HEK293 (cell line): ENCODE results near the gene ANO2.

Experiments used
- CTCF ChIA-PET: fragments of 350-600 bp; formaldehyde crosslinking; extraction: SDS; loops from one replicate; lab custom pipeline; 2021; ENCODE audit warnings: antibody characterized with exemption; lab: Yijun Ruan, JAX
- POLR2A ChIA-PET: fragments of 300-600 bp; formaldehyde crosslinking; extraction: SDS; loops from one replicate; lab custom pipeline; 2020; ENCODE audit warnings: antibody characterized with exemption, inconsistent platforms; lab: Yijun Ruan, JAX
- H3K27ac ChIP-seq: fragments of 200-500 bp; sonication (Bioruptor generic); 2 replicates; pipeline ENCODE4 v1.5.1; 2014; ENCODE audit warnings: low read depth, low read length, control low read depth, inconsistent platforms; ENCODE audit errors: extremely low read depth
- H3K36me3 ChIP-seq, 2 experiments: fragments of 200-500 bp in 1 of 2; sonication (Bioruptor generic) in 1 of 2; 1 replicate in 1 of 2; 2 replicates in 1 of 2; pipeline ENCODE4 v1.5.1; 2014 to 2017; ENCODE audit warnings: inconsistent platforms in 2 of 2, low read length in 2 of 2; ENCODE audit not compliant: control insufficient read depth in 2 of 2, insufficient read depth in 1 of 2
- H3K4me1 ChIP-seq: fragments of 200-500 bp; sonication (Bioruptor generic); 2 replicates; pipeline ENCODE4 v1.5.1; 2014; ENCODE audit warnings: mild to moderate bottlenecking, low read length, inconsistent platforms; ENCODE audit not compliant: control insufficient read depth, insufficient read depth
- H3K4me3 ChIP-seq: 2 replicates; pipeline ENCODE4 v1.5.1; 2011; ENCODE audit warnings: low read depth, mild to moderate bottlenecking, control low read depth, low read length, moderate library complexity
- H3K9me3 ChIP-seq: fragments of 200-500 bp; sonication (Bioruptor generic); 2 replicates; pipeline ENCODE4 v1.5.1; 2014; ENCODE audit warnings: low read depth, low read length, inconsistent platforms; ENCODE audit not compliant: control insufficient read depth, insufficient read depth
- BCL11A ChIP-seq: fragments of 450-650 bp; formaldehyde crosslinking; IDR thresholded peaks from 2 replicates; pipeline ENCODE4 v1.5.1; 2016; ENCODE audit warnings: low read depth, missing biosample characterization, missing genetic modification characterization
- CTCF ChIP-seq: fragments of 450-650 bp; formaldehyde crosslinking; IDR thresholded peaks from 2 replicates; pipeline ENCODE4 v1.5.1; 2016; ENCODE audit warnings: missing biosample characterization, missing genetic modification characterization
- FEZF1 ChIP-seq: fragments of 450-650 bp; formaldehyde crosslinking; IDR thresholded peaks from 2 replicates; pipeline ENCODE4 v1.5.1; 2016; ENCODE audit warnings: missing biosample characterization, missing genetic modification characterization
- HOXC10 ChIP-seq: sonication (generic); formaldehyde crosslinking; IDR thresholded peaks from 2 replicates; pipeline ENCODE4 v1.8.1; 2023; ENCODE audit warnings: mild to moderate bottlenecking, missing genetic modification reagents
- KLF7 ChIP-seq: fragments of 450-650 bp; formaldehyde crosslinking; IDR thresholded peaks from 2 replicates; pipeline ENCODE4 v1.5.1; 2016; ENCODE audit warnings: missing biosample characterization, missing genetic modification characterization, borderline replicate concordance
- SETDB1 ChIP-seq: IDR thresholded peaks from one replicate; pipeline ENCODE4 v1.6.1; 2017; ENCODE audit warnings: mild to moderate bottlenecking, low read length, moderate library complexity, mixed read lengths; ENCODE audit not compliant: insufficient read length
- WT1 ChIP-seq: fragments of 450-650 bp; formaldehyde crosslinking; IDR thresholded peaks from 2 replicates; pipeline ENCODE4 v1.5.1; 2016; ENCODE audit warnings: missing biosample characterization, missing genetic modification characterization
- ZBTB21 ChIP-seq: fragments of 450-650 bp; formaldehyde crosslinking; IDR thresholded peaks from 2 replicates; pipeline ENCODE4 v1.5.1; 2017; ENCODE audit warnings: missing biosample characterization, missing genetic modification characterization
- ZFHX2 ChIP-seq: fragments of 450-650 bp; formaldehyde crosslinking; conservative IDR thresholded peaks from 2 replicates; pipeline ENCODE4 v1.5.1; 2016; ENCODE audit warnings: missing biosample characterization, missing genetic modification characterization
- ZNF133 ChIP-seq: fragments of 450-650 bp; formaldehyde crosslinking; IDR thresholded peaks from 2 replicates; pipeline ENCODE4 v1.5.1; 2016; ENCODE audit warnings: missing biosample characterization, missing genetic modification characterization
- ZNF175 ChIP-seq: fragments of 450-650 bp; formaldehyde crosslinking; IDR thresholded peaks from 2 replicates; pipeline ENCODE4 v1.5.1; 2016; ENCODE audit warnings: missing biosample characterization, missing genetic modification characterization
- ZNF311 ChIP-seq: fragments of 450-650 bp; formaldehyde crosslinking; IDR thresholded peaks from 2 replicates; pipeline ENCODE4 v1.5.1; 2017; ENCODE audit warnings: missing biosample characterization, missing genetic modification characterization, borderline replicate concordance
- ZNF335 ChIP-seq: fragments of 450-650 bp; formaldehyde crosslinking; conservative IDR thresholded peaks from 2 replicates; pipeline ENCODE4 v1.5.1; 2016; ENCODE audit warnings: missing biosample characterization, missing genetic modification characterization
- ZNF433 ChIP-seq: fragments of 450-650 bp; formaldehyde crosslinking; IDR thresholded peaks from 2 replicates; pipeline ENCODE4 v1.5.1; 2016; ENCODE audit warnings: missing biosample characterization, missing genetic modification characterization, low read depth
- ZNF48 ChIP-seq: fragments of 450-650 bp; formaldehyde crosslinking; IDR thresholded peaks from 2 replicates; pipeline ENCODE4 v1.5.1; 2016; ENCODE audit warnings: missing biosample characterization, missing genetic modification characterization
- ZNF501 ChIP-seq: fragments of 450-650 bp; formaldehyde crosslinking; IDR thresholded peaks from 2 replicates; pipeline ENCODE4 v1.5.1; 2016; ENCODE audit warnings: missing biosample characterization, missing genetic modification characterization
- ZNF548 ChIP-seq: fragments of 450-650 bp; formaldehyde crosslinking; IDR thresholded peaks from 2 replicates; pipeline ENCODE4 v1.5.1; 2016; ENCODE audit warnings: missing biosample characterization, missing genetic modification characterization
- ZNF600 ChIP-seq: fragments of 450-650 bp; formaldehyde crosslinking; IDR thresholded peaks from 2 replicates; pipeline ENCODE4 v1.5.1; 2016; ENCODE audit warnings: missing biosample characterization, missing genetic modification characterization
- ZSCAN16 ChIP-seq: fragments of 450-650 bp; formaldehyde crosslinking; IDR thresholded peaks from 2 replicates; pipeline ENCODE4 v1.5.1; 2016; ENCODE audit warnings: missing biosample characterization, missing genetic modification characterization
- TF ChIP-seq, protein P1 (sequence below): fragments of 450-650 bp; formaldehyde crosslinking; IDR thresholded peaks from 2 replicates; pipeline ENCODE4 v1.5.1; 2016; ENCODE audit warnings: missing biosample characterization, missing genetic modification characterization

The ANO2 gene

GRCh38 chr12:5577741-5578140 lies 367.3 kb downstream of the ANO2 start:
- Histone ChIP-seq H3K27ac (no peak overlapping the region), H3K36me3 (no peaks in the 10 kb centered on the region), H3K4me3 (no peak overlapping the region), H3K9me3 (no peaks in the 10 kb centered on the region)
- CTCF ChIA-PET: interaction anchor here (0.6 kb wide), 1 partner anchor 33 kb away, joined by 3 read pairs; no protein-coding TSS in a partner anchor
- no peak for TF ChIP-seq ZNF335 (tag by site-specific recombination)
- no peak for TF ChIP-seq BCL11A (tag by site-specific recombination)
- TF ChIP-seq ZNF48: no peak
- no peak for TF ChIP-seq ZFHX2 (tag by site-specific recombination)
- TF ChIP-seq ZNF501 (tag by site-specific recombination): no peak
- TF ChIP-seq, all 188 proteins: peak for 0
- POLR2A ChIA-PET: no interaction called here
- no peaks in the 10 kb centered on the region for H3K4me1 ChIP-seq

DNA sequence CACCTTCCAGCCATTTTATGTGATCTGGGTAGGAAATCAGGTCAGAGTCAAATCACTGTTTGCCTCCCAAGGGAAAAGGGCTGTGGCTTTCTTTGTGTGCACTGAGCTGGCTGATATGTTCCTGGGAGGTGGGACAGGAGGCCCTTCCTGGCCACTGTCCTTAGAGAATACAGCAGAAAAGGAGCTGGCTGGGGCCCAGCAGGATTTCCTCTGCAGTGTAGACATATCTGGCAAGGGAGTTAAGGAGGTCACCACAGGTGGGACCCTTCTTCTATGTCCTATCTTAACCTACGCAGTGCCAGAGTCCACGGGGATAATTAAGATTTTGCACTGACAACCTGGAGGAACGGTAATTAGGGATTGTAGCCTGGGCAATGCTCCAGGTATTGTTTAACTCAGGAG lies 367.8 kb downstream of the ANO2 start:
- CTCF ChIA-PET: interaction anchor here (0.6 kb wide), 1 partner anchor 33 kb away, joined by 3 read pairs; no protein-coding TSS in a partner anchor
- no peak for TF ChIP-seq ZNF433 (tag by site-specific recombination)
- no peak for TF ChIP-seq KLF7 (tag by site-specific recombination)
- TF ChIP-seq ZNF548: no peak
- no peak for TF ChIP-seq ZNF600 (tag by site-specific recombination)

GRCh38 chr12:5575987-5576386 lies 369.1 kb downstream of the ANO2 start:
- CTCF ChIA-PET: interaction anchor here (0.6 kb wide), 1 partner anchor 169 kb away, joined by 3 read pairs; no protein-coding TSS in a partner anchor
- POLR2A ChIA-PET: no interaction called here
- no peak for TF ChIP-seq WT1 (tag by site-specific recombination)
- TF ChIP-seq, protein P1, sequence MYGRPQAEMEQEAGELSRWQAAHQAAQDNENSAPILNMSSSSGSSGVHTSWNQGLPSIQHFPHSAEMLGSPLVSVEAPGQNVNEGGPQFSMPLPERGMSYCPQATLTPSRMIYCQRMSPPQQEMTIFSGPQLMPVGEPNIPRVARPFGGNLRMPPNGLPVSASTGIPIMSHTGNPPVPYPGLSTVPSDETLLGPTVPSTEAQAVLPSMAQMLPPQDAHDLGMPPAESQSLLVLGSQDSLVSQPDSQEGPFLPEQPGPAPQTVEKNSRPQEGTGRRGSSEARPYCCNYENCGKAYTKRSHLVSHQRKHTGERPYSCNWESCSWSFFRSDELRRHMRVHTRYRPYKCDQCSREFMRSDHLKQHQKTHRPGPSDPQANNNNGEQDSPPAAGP (tag by site-specific recombination): no peak
- no peak for TF ChIP-seq ZSCAN16
- TF ChIP-seq ZNF311 (tag by site-specific recombination): no peak
- TF ChIP-seq HOXC10 (CRISPR knock-in tag): no peak
- TF ChIP-seq CTCF (tag by site-specific recombination): no peak
- TF ChIP-seq FEZF1 (tag by site-specific recombination): no peak
- no peak for TF ChIP-seq SETDB1
- TF ChIP-seq ZNF133 (tag by site-specific recombination): no peak
- no peak for TF ChIP-seq ZBTB21 (tag by site-specific recombination)
- TF ChIP-seq ZNF175 (tag by site-specific recombination): no peak
- no peaks in the 10 kb centered on the region for H3K9me3 ChIP-seq
- no peaks in the 10 kb centered on the region for H3K4me1 ChIP-seq
- no peaks in the 10 kb centered on the region for H3K36me3 ChIP-seq
- no peak overlapping the region for H3K27ac ChIP-seq
- H3K4me3 ChIP-seq: no peak overlapping the region

More for the DNA sequence above, 367.8 kb downstream of the ANO2 start:
- H3K27ac ChIP-seq: no peak overlapping the region
- H3K36me3 ChIP-seq: no peaks in the 10 kb centered on the region
- H3K9me3 ChIP-seq: no peaks in the 10 kb centered on the region
- H3K4me3 ChIP-seq: no peak overlapping the region
- POLR2A ChIA-PET: no interaction called here
- H3K4me1 ChIP-seq: no peaks in the 10 kb centered on the region
